ENCODE measurements around the gene CFAP99.
"Not testable (repeated sequence)": the region's sequence is repeated elsewhere in the genome, so short reads cannot be mapped to it uniquely, and the experiment has no call there.

The CFAP99 gene

DNA sequence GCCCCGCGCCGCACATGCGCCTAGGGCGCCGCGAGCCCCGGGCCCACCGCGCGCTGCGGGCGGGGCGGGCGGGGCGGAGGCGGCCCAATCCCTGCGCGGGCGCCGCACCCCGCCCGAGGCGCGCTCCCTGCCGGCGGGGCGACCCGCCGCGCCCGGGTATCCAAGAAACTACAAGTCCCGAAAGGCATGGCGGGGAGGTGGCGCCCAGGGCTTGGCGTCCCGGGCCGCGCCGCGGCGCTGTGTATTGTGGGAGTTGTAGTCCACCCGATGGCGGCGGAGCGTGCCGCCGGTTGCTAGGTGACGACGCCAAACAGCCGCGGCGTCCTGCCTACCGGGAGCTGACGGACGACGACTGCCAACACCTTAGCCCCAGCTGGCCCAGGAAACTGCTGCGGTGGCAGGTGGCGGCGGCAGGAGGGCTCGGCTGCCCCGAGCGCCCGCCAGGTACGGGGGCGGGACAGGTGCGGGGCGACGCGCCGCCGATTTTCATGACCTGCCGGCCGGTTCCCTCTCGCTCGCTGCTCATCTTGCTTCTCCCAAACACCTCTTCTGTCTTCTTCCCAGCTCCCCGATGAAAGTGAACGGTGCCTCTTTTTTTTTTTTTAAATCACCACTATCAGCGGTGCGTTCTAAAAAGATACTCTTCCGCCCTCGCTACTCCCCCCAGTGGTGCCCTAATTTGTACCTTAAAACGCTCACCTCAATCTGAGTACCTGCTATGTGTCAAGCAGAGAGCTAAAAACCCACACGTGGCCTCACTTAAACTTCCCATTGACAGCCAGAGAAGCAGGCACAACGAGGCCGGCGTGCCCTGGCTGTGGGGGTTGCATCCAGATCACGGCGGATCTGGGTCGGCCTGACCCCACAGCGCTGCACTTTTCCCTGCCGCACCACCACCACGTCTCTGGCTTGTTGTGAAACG is at the start of gene CFAP99:
CFAP99 (plus strand) TSS at position 306 of the 922 bp plus-strand sequence.
- FAIRE-seq: no peak

DNA sequence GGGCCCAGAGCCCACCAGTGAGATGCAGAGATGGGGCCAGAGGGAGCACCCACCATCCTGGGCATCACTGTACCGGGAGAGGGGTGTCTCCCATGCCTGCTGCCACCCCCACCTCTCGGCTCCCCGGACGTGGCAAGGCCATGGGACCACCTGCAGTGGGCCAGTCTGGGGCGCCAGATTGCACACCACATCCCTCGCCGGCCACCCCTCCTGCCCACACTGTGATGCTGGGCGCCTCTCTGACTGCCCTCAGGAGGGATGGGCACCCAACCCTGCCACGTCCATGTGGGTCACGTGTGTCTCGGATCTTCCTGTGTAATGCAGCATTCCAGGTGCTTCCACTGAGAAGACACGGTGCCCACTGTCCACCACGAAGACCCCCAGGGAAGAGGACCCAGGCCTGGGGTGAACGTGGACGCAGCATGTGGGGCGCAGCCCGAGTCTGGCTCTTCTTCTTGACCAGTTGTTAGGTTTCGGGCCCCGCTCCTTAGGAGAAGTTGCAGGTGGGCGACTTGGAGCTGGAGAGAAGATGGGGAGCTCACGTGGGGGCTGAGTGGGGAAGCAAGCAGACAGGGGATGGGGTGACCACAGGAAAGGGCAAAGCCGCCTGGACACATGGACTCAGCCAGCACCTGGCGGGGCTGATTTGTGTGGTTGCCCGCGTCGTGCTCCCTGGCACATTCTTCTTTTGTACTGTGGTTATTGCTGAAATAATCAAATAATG is 48.0 kb upstream of the CFAP99 start:
- no peak for FAIRE-seq

DNA sequence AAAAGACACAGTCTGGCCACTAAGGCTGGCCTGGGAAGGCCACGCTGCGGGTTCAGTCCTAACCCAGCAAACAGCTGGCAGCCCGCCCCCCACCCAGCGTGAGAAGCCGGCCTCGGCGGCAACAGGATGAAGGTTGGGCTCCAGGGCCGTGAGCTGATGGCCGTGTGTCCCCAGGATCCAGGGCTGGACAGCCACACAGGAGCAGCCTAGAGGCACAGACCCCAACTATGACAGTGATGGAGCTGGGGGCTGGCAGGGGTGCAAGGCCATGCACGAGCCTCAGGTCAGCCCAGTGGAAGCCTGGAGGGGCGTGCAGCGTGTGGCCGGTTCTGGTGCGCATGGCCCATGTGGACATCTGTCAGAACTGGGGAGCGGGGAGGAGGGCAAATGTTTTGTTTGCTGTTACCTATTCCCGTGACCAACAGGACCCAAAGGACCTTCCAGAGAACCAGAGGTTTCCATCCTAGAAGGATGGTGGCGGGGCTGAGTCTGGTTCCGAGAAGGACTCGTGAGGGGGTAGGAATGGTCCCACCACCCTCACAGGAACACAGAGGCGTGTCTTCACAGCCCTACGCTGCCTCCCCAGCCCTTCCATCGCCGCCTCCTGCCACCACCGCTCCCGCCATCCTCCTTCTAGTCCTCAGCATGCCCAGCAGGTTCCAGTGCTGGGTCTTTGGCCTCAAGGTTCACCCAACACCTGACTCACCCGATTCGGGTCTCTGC is 46.8 kb upstream of the CFAP99 start:
- no peak for FAIRE-seq

DNA sequence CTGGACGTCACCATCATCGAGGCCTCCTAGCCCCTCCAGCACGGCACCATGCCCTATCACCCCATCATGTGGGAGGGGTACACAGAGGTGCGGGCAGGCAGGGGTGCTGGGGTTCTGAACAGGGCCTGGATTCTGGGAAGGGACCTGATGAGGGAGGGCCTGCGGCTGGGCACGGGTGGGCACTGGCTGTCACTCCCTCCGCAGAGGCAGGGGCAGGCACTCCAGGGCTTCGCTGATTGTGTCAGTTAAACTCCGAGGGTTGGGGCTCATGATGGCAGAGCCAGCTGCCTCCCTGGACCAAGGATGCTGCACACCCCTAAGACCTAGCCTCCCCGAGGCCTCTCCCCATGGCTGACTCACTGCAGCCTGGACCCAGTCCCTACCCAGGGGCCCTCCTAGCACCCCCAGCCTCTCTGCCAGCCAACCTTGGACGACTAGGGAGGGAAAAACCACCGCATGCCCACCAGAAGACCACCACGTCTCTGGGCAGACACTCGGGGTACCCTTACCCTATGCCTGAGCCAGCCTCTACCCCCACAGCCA is 46.2 kb upstream of the CFAP99 start:
- FAIRE-seq: no peak

DNA sequence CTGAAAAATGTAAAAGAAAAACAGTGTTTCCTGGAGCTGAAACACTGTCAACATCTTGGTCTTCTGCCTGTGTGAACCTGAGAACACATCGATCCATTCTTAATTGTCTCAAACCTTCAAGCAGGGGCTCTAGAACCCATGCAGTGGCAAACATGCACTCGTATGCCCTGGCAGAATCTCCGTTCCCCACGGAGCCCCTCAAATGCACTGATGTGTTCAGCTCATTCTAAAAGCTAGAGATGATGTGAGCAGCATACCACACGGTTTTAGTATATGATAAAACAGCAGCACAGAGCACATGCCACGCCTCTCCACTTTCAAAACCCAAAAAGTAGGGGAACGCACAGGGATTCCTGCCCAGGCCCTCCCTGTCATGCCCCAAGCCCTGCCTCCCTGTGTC is 45.2 kb upstream of the CFAP99 start:
- FAIRE-seq: no peak

DNA sequence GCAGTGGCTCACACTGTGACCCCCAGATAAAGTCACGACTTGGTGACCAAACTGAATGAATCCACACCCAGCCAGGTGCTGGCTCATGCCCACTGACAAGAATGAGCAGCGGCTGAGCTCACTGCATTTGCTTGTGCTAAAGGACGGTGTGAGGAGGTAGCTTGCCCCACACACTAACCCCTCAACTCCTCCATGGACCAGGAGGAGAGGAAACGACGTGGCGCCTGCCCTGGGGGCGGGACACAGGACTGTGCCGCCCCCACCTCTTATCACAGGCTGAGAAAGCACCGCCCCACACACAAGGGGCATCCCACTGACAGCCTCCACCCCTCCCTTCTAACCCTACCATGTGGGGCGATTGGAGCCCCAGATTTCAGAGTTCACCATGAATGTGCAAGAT is 43.3 kb upstream of the CFAP99 start:
- no peak for FAIRE-seq

DNA sequence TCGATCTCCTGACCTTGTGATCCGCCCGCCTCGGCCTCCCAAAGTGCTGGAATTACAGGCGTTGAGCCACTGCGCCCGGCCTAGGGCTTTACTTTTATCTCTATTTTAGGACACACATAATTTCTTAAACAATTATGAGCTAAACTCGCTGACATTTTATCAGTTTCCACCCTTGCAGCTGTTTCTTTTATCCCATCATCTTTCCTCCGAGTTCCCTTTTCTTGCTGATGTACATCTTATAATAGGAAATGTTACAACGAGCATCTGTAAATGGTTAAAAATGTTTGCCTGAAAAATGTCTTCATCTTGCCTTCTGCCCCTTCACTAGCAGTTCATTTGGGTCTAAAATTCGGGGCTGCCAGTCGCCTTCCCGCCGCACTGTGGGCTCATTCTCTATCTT is 41.5 kb upstream of the CFAP99 start:
- FAIRE-seq: no peak

DNA sequence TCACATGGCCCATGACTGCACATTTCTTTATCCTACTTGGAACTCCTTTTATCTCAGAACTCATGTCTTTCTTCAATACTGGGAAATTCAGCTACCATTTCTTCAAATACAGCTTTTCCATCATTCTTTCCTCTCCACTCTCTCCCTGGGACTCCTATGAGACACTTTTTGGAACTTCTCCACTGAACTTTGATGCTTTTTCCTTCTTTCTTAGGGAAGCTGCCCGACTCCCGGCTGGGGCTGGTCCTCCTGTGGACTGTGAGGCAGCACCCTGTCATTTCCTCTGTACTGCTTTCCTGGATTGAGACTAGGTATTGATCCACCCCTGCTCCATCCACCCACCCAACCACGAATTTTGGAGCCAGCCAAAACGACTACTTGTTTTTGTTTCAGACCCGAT is 40.4 kb upstream of the CFAP99 start:
- no peak for FAIRE-seq

DNA sequence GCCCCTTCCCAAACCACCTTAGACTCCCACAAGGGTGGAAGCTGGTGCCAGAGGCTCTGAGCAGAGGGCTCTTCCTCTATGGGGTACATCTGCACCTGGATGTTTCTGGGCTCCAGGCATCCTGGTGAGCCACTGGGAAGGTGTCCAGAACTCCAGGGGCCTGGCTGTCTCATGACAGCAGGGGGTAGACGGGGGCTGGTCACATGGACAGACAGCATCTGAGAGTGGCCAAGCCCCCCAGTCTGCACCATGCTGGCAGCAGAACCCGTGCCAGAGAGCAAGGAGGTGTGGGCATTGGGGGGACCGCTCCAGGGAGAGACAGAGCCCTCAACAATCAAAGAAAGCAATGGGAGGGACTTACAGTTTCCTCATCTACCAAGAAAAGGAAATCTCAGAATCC is 39.9 kb upstream of the CFAP99 start:
- FAIRE-seq: no peak

DNA sequence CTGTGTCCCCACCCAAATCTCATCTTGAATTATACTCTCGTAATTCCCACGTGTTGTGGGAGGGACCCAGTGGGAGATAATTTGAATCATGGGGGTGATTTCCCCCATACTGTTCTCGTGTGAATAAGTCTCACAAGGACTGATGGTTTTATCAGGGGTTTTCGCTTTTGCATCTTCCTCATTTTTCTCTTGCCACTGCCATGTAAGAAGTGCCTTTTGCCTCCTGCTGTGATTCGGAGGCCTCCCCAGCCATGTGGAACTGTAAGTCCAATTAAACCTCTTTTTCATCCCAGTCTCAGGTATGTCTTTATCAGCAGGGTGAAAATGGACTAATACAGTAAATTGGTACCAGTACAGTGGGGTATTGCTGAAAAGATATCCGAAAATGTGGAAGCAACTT is 38.2 kb upstream of the CFAP99 start:
- not testable (repeated sequence) for FAIRE-seq

DNA sequence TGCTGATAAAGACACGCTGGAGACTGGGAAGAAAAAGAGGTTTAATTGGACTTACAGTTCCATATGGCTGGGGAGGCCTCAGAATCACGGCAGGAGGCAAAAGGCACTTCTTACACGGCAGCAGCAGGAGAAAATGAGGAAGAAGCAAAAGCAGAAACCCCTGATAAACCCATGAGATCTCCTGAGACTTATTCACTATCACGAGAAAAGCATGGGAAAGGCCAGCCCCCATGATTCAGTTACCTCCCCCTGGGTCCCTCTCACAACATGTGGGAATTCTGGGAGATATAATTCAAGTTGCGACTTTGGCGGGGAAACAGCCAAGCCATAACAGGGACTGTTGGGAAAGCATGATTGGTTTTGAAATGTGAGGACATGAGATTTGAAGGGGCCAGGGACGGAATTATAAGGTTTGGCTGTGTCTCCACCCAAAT is 36.0 kb upstream of the CFAP99 start:
- not testable (repeated sequence) for FAIRE-seq

DNA sequence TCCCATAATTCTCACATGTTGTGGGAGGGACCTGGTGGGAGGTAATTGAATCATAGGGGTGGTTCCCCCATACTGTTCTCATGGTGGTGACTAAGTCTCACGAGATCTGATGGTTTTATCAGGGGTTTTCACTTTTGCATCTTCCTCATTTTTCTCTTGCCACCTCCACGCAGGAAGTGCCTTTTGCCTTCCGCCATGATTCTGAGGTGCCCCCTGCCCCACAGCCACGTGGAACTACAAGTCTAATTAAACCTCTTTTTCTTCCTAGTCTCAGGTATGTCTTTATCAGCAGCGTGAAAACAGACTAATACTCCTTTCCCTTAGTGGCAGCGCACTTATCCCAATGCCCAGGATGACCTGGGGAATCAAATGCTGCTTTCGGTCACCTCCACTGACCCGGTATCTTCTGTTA is 35.5 kb upstream of the CFAP99 start:
- not testable (repeated sequence) for FAIRE-seq

DNA sequence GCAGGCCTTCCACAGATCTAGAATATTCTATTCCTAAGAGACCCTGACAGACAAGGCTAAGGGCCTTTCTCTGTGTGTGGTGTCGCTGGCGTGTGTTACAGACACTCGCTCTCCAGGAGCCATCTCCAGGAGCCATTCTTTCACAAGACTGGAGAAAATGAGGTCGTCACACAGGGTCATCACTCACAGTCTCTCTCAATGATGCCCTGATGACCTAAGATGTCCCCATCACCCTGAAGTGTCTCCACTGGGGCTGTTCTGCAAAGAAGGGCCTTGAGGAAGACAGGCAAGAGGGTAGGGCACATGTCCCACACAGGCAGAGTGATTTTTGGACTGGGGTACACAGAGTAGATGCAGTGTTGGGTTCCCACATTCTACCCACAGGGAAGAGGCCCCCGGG is 35.0 kb upstream of the CFAP99 start:
- FAIRE-seq: no peak

DNA sequence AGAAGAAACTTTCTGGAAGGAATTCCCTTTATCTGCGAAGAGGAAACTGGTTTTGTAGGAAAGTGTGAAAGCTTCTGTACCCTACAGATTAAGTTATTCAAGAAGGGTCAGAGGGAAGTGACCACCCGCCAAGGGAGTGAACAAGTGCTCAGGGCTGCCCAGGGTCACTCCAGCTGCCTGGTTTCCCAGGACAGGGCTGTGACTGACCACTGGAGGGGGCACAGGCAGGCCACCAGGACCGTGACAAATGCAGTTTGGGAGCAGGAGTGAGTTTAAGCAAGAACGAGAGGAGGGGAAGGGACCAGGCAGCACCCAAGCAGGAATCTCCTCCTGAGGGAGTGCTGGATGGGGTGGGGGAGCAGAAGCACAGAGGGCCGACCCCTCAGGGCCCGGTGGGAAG is 34.5 kb upstream of the CFAP99 start:
- FAIRE-seq: no peak

DNA sequence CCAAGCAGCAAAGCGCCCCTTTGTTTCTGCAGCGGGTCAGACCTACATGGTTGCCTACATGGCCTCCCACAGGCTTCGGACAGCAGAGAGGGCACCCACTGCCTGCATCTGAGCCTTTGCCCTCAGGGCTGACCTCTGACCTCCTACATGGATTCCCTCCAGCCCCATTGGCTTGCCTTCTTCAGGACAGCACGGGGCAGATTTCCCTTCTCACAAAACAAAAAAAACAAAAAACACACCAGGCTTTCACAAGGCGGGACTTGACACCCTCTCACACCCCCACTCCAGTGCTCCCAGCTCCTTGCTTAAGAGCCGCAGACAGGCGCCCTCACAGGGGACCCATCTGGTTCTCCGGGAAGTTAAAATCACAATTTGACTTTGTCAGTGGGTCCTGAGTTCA is 33.2 kb upstream of the CFAP99 start:
- no peak for FAIRE-seq

DNA sequence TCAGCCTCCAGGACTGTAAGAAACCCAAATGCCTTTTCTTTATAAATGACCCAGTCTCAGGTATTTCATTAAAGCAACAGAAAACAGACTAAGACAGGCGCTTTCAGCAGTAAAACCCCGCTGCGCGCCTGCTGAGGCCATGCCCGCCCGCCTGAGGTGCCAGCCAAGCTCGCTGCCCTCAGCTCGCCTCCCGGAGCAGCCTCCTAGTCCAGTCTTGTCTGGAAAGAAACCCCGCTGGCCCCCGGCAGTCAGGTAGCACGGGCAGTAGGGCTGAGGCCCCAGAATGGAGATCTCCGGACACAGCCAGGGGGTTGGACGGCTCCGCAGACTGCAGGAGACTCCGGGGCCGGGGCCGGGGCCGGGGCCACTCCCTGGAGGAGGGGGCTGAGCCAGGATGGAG is 32.0 kb upstream of the CFAP99 start:
- no peak for FAIRE-seq

DNA sequence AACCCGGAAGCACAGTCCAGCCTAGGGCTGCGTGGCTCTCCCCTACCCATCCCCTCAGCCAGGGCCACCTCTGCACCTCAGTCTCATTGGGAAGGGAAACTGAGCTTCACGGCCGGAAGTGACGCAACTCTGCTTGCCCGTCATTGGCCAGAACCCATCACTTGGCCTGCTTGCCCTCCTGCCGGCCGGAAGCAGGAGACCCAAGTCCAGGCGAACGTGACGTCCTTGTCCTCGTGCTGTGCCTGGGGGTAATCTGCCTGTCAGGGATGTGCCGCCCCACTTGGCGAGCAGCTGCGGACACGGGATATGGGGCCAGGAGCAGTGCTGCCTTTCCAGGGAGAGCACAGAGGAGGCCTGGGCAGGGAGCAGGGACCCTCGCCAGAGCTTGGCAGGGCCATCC is 31.5 kb upstream of the CFAP99 start:
- FAIRE-seq: no peak

DNA sequence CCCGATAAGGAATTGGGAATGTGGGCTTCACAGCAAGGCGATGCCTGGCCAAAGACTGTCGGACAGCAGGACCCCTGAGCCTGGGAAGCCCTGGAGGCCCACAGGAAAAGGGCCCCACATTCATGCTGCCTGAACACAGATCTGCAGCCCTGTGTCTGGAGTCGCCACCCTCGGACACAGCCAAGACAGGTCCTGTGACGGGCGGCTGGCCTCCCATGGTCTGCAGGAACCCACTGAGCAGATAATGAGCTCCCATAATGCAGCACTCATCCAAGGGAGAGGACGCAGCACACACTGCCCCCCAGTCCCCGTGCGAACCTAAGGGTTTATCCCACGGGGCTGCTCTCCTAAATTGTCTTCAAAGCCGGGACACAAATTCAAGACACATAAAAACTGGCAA is 30.9 kb upstream of the CFAP99 start:
- FAIRE-seq: no peak

DNA sequence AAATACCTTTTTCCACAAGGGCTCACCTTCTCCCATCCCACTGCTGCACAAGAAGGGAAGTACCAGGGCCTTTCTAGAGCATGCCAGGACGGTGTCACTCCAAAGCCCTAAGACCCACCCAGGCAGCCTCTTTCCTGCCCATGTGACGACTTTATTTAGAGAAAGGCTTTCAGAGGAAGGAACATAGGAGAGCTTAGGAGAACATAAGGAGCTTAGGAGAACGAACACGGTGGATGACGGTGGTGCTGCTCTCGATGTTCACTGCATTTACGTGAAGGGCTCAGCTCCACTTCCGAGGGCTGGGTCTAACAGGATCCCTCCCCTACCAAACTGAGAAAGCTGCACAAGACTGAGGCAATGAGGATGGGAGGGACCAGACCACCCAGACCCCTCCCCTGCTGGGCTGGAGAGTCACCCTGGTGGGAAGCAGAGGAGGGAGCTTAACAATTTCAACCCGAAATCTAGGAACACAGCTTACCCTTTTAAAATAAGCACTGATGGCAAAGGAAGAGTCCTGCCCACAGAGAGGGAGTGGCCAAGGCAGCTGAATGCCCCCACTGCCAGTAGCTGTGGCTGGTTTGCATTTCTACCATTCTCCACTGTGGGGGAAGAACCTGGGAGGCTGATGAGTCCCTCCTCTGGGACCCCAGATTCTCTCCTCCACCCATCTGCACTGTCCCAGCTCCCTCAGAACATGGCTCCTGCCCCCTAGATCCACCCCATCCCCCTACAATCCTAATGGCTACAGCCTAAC is 30.1 kb upstream of the CFAP99 start:
- no peak for FAIRE-seq

DNA sequence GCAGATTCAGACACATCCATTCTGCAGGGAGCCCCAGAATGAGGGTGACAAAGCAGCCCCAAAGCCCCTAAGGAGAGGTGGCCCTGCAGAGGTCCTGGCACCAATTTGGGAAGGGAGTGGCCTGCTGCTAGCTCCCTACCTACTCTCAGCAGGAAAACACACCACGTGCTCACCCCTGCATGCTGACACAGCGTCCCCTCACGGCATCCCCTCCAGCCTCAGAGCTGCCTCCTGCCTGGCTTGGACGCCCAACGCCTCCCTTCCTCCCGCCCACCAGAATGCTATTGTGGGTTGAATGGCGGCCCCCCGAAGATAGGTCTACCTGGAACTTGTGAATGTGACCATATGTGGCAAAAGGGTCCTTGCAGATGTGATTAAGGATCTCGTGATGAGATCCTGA is 29.1 kb upstream of the CFAP99 start:
- FAIRE-seq: no peak

DNA sequence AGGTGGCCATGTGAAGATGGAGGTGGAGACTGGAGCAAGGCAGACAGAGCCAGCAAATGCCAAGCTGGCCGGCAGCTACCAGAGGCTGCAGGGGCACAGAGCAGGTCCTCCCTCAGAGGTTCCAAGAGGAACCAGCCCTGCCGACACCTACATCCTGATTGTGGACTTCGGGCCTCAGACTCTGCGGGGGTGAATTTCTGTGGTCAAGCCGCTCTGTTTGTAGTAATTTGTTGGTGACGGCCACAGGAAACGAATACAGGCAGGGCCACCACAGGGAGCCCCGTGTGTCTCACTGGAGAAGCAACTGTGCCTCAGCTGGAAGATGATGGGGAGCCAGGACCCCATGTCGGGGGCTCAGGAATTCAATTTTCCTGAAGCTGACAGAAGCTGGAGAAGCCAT is 28.6 kb upstream of the CFAP99 start:
- no peak for FAIRE-seq

DNA sequence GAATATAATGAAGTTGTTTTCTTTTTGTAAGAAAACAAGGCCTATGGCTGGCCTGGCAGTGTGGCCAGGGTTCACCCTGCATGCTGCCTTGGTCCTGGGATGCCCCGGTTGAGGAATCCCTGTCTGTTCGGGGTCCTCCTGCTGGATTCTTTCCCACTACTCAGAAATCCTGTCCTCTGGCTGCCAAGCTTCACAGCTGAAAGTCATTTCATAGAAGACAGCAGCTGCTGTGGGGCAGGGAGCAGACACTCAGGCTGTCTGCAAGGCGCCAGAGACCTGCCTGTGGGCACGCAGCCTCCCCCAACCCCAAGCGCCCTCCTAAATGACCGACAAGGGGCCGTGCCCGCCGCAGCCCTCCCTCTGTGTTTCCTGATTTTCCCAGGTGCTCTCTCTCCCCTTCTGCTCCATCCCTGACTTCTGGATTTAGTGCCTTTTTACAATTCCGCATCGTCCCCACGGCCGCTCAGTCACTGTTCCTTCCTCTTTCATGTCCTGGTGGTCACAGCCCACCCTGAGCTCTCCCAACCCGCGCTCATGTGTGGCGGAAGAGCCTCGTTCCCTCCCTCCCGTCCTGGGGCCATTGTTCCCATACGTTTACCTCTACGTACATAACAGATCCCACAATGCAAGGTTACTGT is 27.9 kb upstream of the CFAP99 start:
- no peak for FAIRE-seq

Data from islet of Langerhans (tissue), 1 donor.